Panc1 (cell line): ENCODE data around the gene KIAA1614. TPM values are rescaled to one million over a fixed set of nuclear protein-coding genes. Genes with fewer than 3 reads are reported as not detected.

Experiments
- ATAC-seq: fragments of 200-7000 bp; cut with Tn5 transposase; 2 replicates; pipeline ENCODE4 v1.9.1; 2020; ENCODE audit warnings: mild to moderate bottlenecking, moderate library complexity
- BruUV-seq: library from RNA; stranded (reverse); fragments of 400-500 nt; replicated peaks from 2 replicates; lab custom pipeline; 2021; lab: Mats Ljungman, UMichigan
- CTCF ChIA-PET: fragments of 300-600 bp; sonication (Branson Sonifier 250); formaldehyde crosslinking; loops from one replicate; lab custom pipeline; 2022; ENCODE audit warnings: antibody characterized with exemption; lab: Charles Lee
- POLR2A ChIA-PET: fragments of 300-600 bp; sonication (Branson Sonifier 250); formaldehyde crosslinking; loops from one replicate; lab custom pipeline; 2022; ENCODE audit warnings: antibody characterized with exemption; lab: Charles Lee
- DNase-seq: peaks from one replicate; pipeline ENCODE4 v3.0.0-alpha.2; 2010; ENCODE audit warnings: low read depth, low spot score
- H3K27ac ChIP-seq: 2 replicates; pipeline ENCODE4 v1.5.1; 2011; ENCODE audit warnings: mild to moderate bottlenecking, low read length, inconsistent platforms
- H3K27me3 ChIP-seq: fragments of 200-500 bp; sonication (Bioruptor generic); 2 replicates; pipeline ENCODE4 v1.6.0; 2014; ENCODE audit warnings: low read length, inconsistent platforms; ENCODE audit not compliant: control insufficient read depth, insufficient read depth
- H3K36me3 ChIP-seq: fragments of 200-500 bp; sonication (Bioruptor generic); 2 replicates; pipeline ENCODE4 v1.5.1; 2014; ENCODE audit warnings: inconsistent platforms, mild to moderate bottlenecking, low read length, moderate library complexity; ENCODE audit not compliant: control insufficient read depth, insufficient read depth
- H3K4me1 ChIP-seq: 2 replicates; pipeline ENCODE4 v1.5.1; 2011; ENCODE audit warnings: inconsistent platforms, mild to moderate bottlenecking, low read length, moderate library complexity; ENCODE audit not compliant: control insufficient read depth, insufficient read depth
- H3K4me3 ChIP-seq, 2 experiments: 2 replicates each; pipeline ENCODE4 v1.5.1; 2011 to 2012; ENCODE audit warnings: low read depth in 2 of 2, low read length in 2 of 2, mild to moderate bottlenecking in 2 of 2, inconsistent platforms in 1 of 2, moderate library complexity in 1 of 2
- H3K9me3 ChIP-seq: fragments of 200-500 bp; sonication (Bioruptor generic); 2 replicates; pipeline ENCODE4 v1.5.1; 2014; ENCODE audit warnings: low read depth, mild to moderate bottlenecking, inconsistent platforms, low read length, moderate library complexity; ENCODE audit not compliant: control insufficient read depth, insufficient read depth
- CTCF ChIP-seq: fragments of 450-650 bp; IDR thresholded peaks from 2 replicates; pipeline ENCODE4 v1.5.1; 2017; ENCODE audit warnings: mild to moderate bottlenecking
- POLR2AphosphoS5 ChIP-seq: IDR thresholded peaks from 2 replicates; pipeline ENCODE4 v1.6.1; 2012; ENCODE audit warnings: mild to moderate bottlenecking, low read depth, low read length, moderate library complexity
- REST ChIP-seq, 2 experiments: IDR thresholded peaks; 2 replicates each; pipeline ENCODE4 v1.6.1; 2011 to 2012; ENCODE audit warnings: low read depth in 2 of 2, control low read depth in 1 of 2, low read length in 1 of 2, mild to moderate bottlenecking in 1 of 2, moderate library complexity in 1 of 2; ENCODE audit not compliant: insufficient read depth in 1 of 2
- SIN3A ChIP-seq: IDR thresholded peaks from 2 replicates; pipeline ENCODE4 v1.6.1; 2012; ENCODE audit warnings: low read depth, mild to moderate bottlenecking, low read length, moderate library complexity, borderline replicate concordance; ENCODE audit not compliant: insufficient read depth
- TCF7L2 ChIP-seq: IDR thresholded peaks from 2 replicates; pipeline ENCODE4 v1.6.1; 2011; ENCODE audit warnings: mild to moderate bottlenecking, low read depth, low read length, inconsistent platforms
- in situ Hi-C: cut with HindIII; loops from 2 replicates; pipeline ENCODE4 v1.10.0; 2016; ENCODE audit warnings: low sequenced_read_pairs, low pct_unique_long_range_greater_than_20kb
- intact Hi-C: fragments of 100-400 bp; cut with micrococcal nuclease; formaldehyde crosslinking; loops from one replicate; pipeline ENCODE4 v1.10.0; 2022; ENCODE audit not compliant: unreplicated experiment
- total RNA-seq: library from RNA; stranded (reverse); gene quantifications from one replicate; pipeline ENCODE4 v1.2.1, GENCODE V29; 2021; ENCODE audit not compliant: unreplicated experiment

Gene KIAA1614
- total RNA-seq, 1 experiment from 2014 or later = 0.80 TPM

GRCh38 chr1:180907313-180908055, 5.2 kb upstream of the KIAA1614 start:
- no TSS peak for BruUV-seq
- ATAC-seq (no peak), DNase-seq (no peak)
- in situ Hi-C loops = no loop called here
- no peaks in the 10 kb centered on the region for H3K36me3 ChIP-seq
- no peak overlapping the region for H3K27ac ChIP-seq
- ChIA-PET POLR2A (no interaction called here), CTCF (no interaction called here)
- no peak for TF ChIP-seq REST (IDR thresholded peaks at IDR 0.05; ENCODE audit: insufficient read depth in 1 of 2, low read depth in 2 of 2, low read length in 1 of 2)
- no peak for TF ChIP-seq TCF7L2
- no peak for TF ChIP-seq CTCF
- no peak for TF ChIP-seq SIN3A
- no peak for TF ChIP-seq POLR2AphosphoS5
- H3K27me3 ChIP-seq = no peaks in the 10 kb centered on the region
- intact Hi-C loops = no loop called here
- H3K4me3 ChIP-seq = no peak overlapping the region
- peaks cover 3% of the 10 kb centered on the region; the same call in 1 of the 2 replicates for H3K4me1 ChIP-seq
- H3K9me3 ChIP-seq = no peaks in the 10 kb centered on the region

GRCh38 chr1:180908074-180908765, 4.5 kb upstream of the KIAA1614 start:
- DNase-seq (no peak), ATAC-seq (no peak)
- ChIA-PET POLR2A (no interaction called here), CTCF (interaction anchor here (0.7 to 0.8 kb wide), 2 partner anchors 29 to 511 kb away, joined by 3 read pairs; no protein-coding TSS in a partner anchor)
- Histone ChIP-seq H3K4me3 (no peak overlapping the region), H3K36me3 (no peaks in the 10 kb centered on the region), H3K27me3 (no peaks in the 10 kb centered on the region), H3K27ac (no peak overlapping the region), H3K9me3 (no peaks in the 10 kb centered on the region), H3K4me1 (peaks cover 3% of the 10 kb centered on the region; the same call in 1 of the 2 replicates)
- in situ Hi-C loops (no loop called here), intact Hi-C loops (no loop called here)
- no TSS peak for BruUV-seq
- no peak for TF ChIP-seq POLR2AphosphoS5
- no peak for TF ChIP-seq SIN3A
- no peak for TF ChIP-seq TCF7L2
- TF ChIP-seq REST (IDR thresholded peaks at IDR 0.05; ENCODE audit: insufficient read depth in 1 of 2, low read depth in 2 of 2, low read length in 1 of 2) = no peak
- no peak for TF ChIP-seq CTCF
